GM18526 (cell line): Measurements from ENCODE around the gene POLD2.

Experiments used
- POLR2A ChIP-seq: IDR thresholded peaks from 3 replicates; pipeline ENCODE4 v1.6.1; 2011; ENCODE audit not compliant: insufficient read length; ENCODE audit errors: extremely low read depth

Gene POLD2

DNA sequence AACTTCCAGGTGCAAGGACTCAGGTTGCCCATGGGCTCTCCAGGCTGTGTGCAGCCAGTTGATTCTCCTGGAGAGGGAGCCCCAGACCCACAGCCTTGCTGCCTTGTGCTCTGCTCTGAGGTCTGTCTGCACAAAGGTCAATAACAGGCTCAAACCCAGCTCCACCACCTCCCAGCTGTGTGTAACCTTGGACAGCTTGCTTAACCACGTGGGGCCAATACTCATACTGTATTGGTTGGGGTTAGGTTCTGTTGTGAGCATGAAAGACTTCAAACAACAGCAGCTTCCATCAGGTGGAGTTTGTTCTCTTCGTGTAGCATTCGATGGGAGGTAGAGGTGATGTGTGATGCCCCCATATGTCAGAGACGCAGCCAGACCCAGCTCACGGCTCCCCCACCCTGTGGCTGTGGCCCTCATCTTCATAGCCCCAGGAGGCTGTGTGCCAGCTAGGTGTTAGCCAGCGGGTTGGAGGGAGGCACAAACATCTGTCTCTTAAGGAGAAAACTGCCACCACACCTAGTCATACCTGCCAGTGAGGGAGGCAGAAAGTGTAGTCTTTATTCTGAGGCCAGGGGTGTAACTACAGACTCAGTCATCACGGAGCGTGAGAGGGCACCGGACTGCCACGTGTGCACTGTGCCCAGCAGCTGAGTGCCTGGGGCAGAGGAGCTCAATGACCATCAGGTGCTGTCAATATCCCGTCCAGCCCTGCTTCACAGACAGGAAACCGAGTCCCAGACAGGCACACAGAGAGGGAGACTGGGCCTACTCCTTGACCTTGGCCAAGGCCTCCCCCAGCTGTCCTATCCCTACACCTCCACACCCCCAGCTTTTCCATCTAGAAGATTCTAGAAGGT, 8.1 kb upstream of the POLD2 start:
- TF ChIP-seq POLR2A: no peak

DNA sequence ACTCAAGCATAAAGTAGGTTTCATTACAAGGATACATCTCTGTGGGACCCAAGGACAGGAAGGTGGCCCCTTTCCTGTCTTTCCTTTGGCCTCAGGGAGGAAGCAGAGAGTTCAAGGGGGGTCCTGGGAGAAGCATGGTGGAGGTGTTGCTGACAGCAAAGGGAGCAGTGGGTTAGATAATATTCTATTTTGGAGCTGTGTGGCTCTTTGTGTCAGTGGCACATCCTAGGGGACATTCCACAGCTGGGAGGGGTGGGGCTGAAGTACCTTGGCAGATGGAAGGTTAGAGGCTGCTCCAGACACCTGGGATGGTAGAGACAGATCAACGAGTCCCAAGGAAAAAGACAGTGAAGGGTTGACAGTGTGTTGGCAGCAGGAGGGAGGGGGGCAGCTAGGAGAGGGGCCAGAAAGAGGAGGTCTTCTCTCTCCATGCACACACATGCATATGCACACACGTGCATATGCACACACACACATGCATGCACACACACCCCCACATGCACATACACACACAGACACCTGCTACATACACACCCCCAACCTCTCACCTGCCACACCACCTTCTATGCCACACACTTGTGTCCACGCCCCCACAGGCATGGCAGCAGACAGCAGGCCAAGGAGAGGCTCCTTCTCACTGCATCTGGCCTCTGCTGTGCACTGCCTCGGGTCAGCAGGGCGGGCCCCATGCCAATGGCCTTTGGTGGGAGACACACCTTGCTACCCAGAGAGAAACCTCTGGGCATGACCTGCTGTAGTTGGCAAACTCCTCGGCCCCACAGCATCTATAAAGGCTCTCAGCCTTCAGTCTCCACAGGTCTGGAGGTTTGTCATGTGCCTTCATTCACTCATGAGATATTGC, 5.6 kb upstream of the POLD2 start:
- no peak for TF ChIP-seq POLR2A

DNA sequence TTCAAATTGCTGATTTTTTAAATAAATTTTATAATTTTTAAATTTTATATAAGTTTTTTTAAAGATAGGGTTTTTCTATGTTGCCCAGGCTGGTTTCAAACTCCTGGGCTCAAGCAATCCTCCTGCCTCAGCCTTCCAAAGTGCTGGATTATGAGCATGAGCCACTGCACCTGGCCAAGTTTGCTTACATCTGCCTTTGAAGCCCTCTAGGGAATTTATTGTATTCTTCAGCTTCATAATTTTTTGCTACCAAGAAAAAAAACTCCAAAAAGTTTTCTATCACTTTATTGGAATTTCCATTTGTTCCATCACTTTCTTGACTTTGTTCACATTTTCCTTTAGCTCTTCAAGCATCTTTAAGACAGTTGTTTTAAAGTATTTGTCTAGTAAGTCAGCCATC, 3.8 kb upstream of the POLD2 start:
- TF ChIP-seq POLR2A: no peak

DNA sequence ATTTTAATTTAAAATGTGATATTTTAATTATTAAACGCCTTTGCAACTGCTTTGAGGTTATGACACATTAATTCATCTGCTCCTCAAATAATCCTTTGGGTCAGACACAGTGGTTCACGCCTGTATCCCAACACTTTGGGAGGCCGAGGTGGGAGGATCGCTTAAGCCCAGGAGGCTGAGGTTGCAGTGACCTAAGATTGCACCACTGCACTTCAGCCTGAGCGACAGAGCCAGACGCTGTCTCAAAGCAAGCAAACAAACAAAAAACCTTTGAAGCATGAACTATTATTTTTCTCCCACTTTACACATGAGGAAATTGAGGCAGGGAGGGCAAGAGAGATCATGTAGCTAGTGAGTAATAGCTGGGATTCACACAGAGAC, 1.5 kb upstream of the POLD2 start:
- no peak for TF ChIP-seq POLR2A

DNA sequence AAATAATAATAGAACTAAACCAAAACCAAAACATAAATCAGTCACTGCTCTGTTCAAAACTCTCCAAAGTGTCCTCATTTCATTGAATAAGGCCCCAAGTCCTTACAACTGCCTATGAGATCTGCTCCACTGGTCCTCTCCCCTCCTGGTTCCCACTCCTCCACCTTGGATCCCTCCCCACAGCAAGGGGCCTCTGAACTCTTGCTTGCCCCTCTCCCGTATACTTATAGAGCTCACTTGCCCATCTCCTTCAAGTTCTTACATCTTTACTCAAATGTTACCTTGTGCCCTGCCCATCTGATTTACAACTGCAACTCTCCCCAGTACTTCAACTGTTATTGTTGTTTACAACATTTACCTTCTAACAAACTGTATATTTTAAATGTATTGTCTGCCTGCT, 819 bp downstream of the POLD2 start:
- TF ChIP-seq POLR2A: no peak

DNA sequence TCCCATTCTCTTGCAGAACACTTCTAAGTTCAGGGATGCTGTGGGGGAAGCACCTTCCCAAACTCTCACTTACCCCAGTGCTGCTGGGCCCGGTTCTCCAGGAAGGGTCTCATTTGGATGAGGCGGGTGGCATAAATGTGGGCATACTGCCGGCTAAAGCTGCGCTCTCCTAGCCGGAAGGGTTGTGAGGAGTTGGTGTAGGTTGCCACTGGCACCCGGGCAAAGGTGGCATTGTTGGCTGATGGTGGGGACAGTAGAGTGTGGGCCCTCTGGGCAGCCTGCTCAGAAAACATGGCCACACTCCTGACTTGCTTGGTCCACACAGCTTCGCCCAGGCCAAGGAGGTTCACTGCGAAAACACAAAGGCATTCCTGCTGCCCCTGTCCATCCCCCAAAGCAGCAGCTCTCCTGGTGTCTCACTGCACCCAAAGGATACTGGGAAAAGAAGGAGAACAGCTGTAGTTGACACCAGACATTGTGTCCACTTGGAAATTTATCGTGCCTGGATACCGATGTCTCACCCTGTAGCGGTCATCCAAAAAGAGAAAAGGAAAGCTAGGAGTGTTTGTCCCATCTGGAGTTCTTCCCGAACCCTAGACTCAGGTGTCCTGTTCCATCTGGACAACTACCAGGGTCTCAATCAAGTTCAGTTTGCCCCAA, 1.5 kb downstream of the POLD2 start:
- TF ChIP-seq POLR2A: no peak

DNA sequence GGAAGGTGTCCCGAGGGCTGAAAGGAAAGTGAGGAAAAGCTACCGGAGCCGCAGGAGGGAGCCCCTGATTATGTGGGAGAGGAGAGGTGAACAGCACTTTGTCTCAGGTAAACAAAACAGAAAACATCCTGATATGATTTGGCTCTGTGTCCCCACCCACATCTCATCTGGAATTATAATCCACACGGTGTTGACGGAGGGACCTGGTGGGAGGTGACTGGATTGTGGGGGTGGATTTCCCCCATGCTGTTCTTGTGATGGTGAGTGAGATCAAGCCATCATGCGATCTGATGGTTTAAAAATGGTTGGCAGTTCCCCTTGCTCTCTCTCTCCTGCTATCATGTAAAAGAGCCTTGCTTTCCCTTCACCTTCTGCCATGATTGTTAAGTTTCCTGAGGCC, 3.0 kb downstream of the POLD2 start:
- no peak for TF ChIP-seq POLR2A

DNA sequence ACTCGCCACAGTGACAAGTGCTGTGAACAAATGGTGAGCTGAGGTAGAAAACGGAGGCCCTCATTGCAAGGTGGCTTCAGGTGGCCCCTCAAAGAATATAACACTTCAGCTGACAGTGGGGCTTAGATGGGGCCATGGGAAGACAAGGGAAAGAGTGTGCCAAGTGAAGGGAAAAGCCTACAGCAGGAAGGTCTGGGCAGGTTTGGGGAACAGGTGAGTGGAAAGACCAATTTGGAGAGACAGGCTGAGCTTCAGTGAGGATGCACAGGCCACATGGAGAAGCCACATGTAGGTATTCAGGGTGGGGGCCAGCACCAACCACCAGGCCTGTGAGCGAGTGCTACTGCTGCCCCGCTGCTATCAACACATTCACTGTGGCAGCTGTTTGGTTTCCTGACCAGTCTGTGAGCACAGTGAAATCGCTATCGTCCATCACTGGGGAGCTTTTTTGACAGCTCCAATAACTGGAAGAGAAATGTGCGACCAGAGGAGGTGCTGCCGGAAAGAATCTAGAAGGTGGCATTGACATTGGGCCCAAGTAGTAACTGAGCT, 3.4 kb downstream of the POLD2 start:
- no peak for TF ChIP-seq POLR2A

DNA sequence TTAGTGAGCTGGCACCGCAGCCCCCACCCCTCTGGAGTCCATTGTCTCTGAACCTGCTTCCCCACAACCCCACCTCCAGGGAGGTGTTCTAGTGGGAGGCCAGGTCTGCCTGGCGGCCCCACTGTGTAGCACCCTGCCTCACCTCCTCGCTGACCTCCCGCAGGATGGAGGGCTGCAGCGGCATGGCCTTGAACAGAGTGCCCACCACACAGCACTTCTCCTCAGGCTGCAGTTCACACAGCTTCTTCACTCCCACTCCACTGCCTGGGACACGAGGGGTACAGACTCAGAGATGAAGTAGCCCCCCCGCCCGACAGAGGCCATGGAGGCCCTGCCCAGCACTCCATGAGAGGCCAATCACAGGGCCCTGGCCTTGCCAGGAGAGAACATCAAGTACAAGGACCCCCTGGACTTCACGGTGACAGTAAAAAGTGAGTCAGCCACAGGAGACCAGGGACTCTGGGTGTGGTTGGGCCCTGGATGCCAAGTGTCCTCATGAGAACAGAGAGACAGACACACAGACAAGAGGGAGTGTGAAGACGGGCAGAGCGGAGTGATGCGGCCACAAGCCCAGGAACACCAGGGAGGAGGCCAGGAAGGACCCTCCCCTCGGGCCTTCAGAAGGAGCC, 5.4 kb downstream of the POLD2 start:
- TF ChIP-seq POLR2A: no peak

DNA sequence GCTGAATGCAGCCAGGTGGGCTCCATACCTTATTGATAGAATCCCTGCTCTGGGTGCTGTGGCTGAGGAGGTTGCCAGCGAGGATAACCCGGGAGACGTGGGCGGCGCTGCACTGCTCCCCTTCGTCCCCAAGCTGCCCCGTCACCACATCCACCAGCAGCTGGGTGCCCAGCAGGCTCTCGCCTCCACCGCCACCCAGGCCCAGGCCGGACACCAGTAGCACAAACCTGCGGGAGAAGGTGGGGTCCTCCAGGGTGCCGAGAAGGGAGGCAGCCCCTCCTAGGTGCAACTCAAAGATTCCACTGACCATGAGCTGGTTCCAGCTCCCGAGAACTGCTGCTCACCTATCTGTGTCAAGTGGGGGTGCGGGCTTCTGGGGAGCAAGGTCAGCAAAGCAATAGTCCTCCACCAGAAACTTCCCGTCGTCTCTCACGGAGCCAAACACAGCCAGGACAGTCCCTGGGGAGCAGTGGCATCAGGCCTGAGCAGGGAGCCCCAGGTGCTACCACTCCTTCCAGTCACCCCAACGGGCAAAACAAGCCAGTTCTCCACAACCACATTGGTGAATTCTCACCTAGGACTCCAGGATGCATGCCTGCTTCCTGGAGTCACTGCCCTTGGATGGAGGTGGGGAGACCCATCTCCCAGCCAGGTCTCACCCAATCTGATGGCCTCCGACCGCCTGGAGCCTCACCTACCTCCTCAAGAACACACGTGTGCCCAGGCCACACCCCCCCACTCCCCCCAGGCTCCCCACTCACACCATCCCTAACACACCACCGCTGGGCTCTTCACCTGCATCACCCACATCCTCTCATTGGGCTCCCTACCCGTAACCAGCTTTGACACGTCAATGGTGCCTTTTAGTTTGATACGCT, 6.3 kb downstream of the POLD2 start:
- TF ChIP-seq POLR2A: no peak

DNA sequence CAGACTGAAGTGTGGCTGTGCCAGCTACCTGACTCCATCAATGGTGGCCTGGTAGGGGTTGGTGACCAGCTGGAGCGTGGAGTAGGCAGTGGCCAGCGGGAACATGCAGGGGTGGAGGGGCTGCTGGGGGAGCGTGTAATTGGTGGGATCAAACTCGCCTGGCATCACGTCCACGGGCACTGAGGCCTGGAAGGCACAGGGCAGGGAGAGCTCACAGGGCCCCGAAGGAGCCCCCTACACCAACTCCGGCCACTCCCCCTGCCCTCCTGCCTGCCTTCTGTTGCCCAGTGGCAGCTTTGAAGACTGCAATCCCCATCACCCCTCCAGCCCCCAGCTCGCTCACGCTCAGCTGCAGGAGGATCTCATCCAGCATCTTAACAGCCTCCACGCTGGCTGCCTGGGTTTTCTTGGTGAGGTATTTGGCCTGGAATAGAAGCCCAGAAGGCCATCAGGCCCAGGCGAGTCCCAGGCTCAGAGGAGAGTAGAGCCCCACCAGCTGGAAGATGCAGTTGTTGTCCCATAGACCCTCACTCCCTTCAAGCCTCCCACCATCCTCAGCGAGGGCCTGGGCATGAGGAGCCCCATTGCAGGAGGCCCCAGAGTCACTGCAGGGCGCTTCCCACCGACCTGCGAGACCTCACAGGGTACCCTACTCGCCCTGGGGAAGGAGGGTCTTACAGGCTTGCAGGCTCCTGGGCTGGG, 7.1 kb downstream of the POLD2 start:
- no peak for TF ChIP-seq POLR2A

DNA sequence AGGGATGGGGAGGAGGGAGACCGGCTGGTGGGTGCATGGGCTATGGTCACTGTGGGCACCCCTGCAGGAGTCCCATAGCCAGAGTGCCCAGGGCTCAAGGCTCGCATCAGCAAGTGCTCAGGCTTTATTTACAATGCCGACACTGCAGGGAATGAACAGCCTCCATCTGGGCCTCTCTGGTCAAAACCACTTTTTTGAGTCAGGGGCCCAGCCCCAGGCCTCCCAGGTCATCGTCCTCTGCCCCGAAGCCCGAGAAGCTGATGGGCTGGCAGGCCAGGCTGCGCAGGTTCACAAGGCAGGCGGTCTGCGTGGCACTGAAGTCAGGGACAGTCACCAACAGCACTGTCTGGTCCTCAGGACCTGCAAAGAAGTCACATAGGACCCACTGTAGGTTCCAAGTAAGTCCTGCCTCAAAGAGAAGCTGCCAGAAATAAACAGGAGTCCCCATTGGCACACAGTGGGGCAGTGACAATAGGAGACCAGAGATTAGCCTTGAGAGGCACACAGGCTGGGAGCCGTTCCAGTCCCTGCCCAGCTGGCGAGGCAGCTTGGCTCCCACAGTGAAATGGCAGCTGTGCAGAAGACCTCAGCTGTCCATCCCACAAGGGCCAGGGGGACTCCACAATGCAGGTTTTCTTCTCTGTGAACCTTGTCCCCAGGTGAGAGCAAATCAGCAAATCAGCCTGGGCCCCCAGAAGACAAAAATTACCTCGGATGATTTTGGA, 8.6 kb downstream of the POLD2 start:
- TF ChIP-seq POLR2A: no peak
